Heart left ventricle (tissue), 16 donors: ENCODE measurements around the gene THAP4. TPM values are rescaled to one million over a fixed set of nuclear protein-coding genes. Genes with fewer than 3 reads are reported as not detected.

Experiments used
- ATAC-seq, 4 donors: fragments of 200-7000 bp; cut with Tn5 transposase; one replicate each; pipeline ENCODE4 v1.9.1; 2020 to 2022; ENCODE audit warnings: moderate library complexity in 4 of 4, mild to moderate bottlenecking in 3 of 4, moderate number of reproducible peaks in 1 of 4
- DNase-seq, 5 donors: peaks; one replicate each; pipeline ENCODE4 v3.0.0-alpha.2; 2020
- H3K27ac ChIP-seq, 12 donors: fragments of 200-600 bp; sonication (generic) in 4 of 12; one replicate each; pipeline versions ENCODE4 v1.5.0 to v1.8.0; 2016 to 2022; ENCODE audit warnings: mild to moderate bottlenecking in 2 of 12
- H3K27me3 ChIP-seq, 9 donors: fragments of 200-600 bp; sonication (generic) in 2 of 9; one replicate each; pipeline versions ENCODE4 v1.5.1 to v1.8.0; 2016 to 2022; ENCODE audit warnings: mild to moderate bottlenecking in 3 of 9
- H3K36me3 ChIP-seq, 9 donors: fragments of 200-600 bp; sonication (generic) in 2 of 9; one replicate each; pipeline versions ENCODE4 v1.5.0 to v1.8.0; 2018 to 2022; ENCODE audit warnings: mild to moderate bottlenecking in 2 of 9
- H3K4me1 ChIP-seq, 12 donors: fragments of 200-600 bp; sonication (generic) in 4 of 12; one replicate each; pipeline versions ENCODE4 v1.5.0 to v1.8.0; 2016 to 2022; ENCODE audit warnings: mild to moderate bottlenecking in 3 of 12
- H3K4me3 ChIP-seq, 12 donors: fragments of 200-600 bp; sonication (generic) in 4 of 12; one replicate each; pipeline versions ENCODE4 v1.5.0 to v1.8.0; 2017 to 2022; ENCODE audit warnings: mild to moderate bottlenecking in 9 of 12, moderate library complexity in 4 of 12
- H3K9me3 ChIP-seq, 12 donors: fragments of 200-600 bp; sonication (generic) in 4 of 12; one replicate each; pipeline versions ENCODE4 v1.5.0 to v1.8.0; 2016 to 2022; ENCODE audit warnings: mild to moderate bottlenecking in 1 of 12
- CTCF ChIP-seq, 12 donors: fragments of 200-600 bp; sonication (generic) in 4 of 12; IDR thresholded peaks; one replicate each; pipeline versions ENCODE4 v1.5.0 to v1.8.0; 2018 to 2022; ENCODE audit warnings: antibody characterized with exemption in 12 of 12, mild to moderate bottlenecking in 5 of 12
- POLR2A ChIP-seq, 2 donors: fragments of 450-650 bp; IDR thresholded peaks; one replicate each; pipeline ENCODE4 v1.6.1; 2017; ENCODE audit warnings: antibody characterized with exemption in 2 of 2, mild to moderate bottlenecking in 2 of 2, moderate library complexity in 2 of 2
- WGBS, 4 donors: extraction: QIAGEN DNeasy Blood & Tissue Kit in 2 of 4; methylation state at CpG; one replicate each; pipeline versions ENCODE4 v1.1.5 to v1.1.7; 2013 to 2018; 5-methylcytosine and 5-hydroxymethylcytosine counted together
- intact Hi-C, 10 donors: fragments of 100-400 bp; cut with DNase I; formaldehyde crosslinking; loops; one replicate each; pipeline versions ENCODE4 v1.11.1 to v1.14.2; 2022
- polyA plus RNA-seq, 2 donors: library from polyadenylated mRNA; stranded (reverse); fragments of 200-250 nt; gene quantifications; one replicate each; pipeline ENCODE4 v1.2.3, GENCODE V29; 2013
- total RNA-seq, 9 donors: library from RNA; depleted of rRNA in 2 of 9; stranded (reverse); fragments of >200 nt in 2 of 9; fragmentation: NEBNext Ultra II Directional in 3 of 9; extraction: Animal tissue kit (Norgen Biotek cat#: 25700) in 3 of 9; gene quantifications; one replicate each; pipeline versions ENCODE4 v1.1.0 to v1.2.4, GENCODE V29; 2016 to 2023
- donor health status: ischemic (EF 13 %, LVEDD 7.1; RV severe dilation, severe dysfunction).
- donor health status: healthy with polysubstance abuse.
- donor health status: DM: no; HTN: yes; CAD: no.
- donor health status: DM: no; HTN: no; CAD: no.
- donor health status: ischemic (EF 25% LVEDD 6.9; RV normal size, moderate dysfunction).
- donor health status: ischemic (EF 25% LVEDD 5.7; RV mildly dilated, moderate dysfunction).
- donor health status: healthy.
- donor health status: DM: yes; HTN: yes; CAD: no.
- donor health status: ischemic (EF 35%, LVEDD 5.7; RV mildly dilated, moderate dysfunction).
- donor health status: nonischemic (EF 11% LVEDD 7.7; RV severe dilation, severe dysfunction).
- donor health status: DM: yes; HTN: yes; CAD: no.
- donor health status: PGD.
- donor health status: ischemic (EF 29% LVEDD 5.4; RV normal size, mild dysfunction).
- donor health status: nonischemic (EF 23%, LVEDD 6.1; RV moderate dilation, normal function).

Gene THAP4
- total and polyA plus RNA-seq, 11 donors = 61.7 to 110 (median 80.4) TPM

- Histone ChIP-seq H3K9me3 (no peaks in the 10 kb centered on the region), H3K27me3 (peaks cover 0 to 9% (median 0%) of the 10 kb centered on the region in 9 donors), H3K4me3 (peak overlapping the region in 2 of 12 donors; percentile 2 to 26), H3K4me1 (peaks cover 0 to 22% (median 9%) of the 10 kb centered on the region in 12 donors), H3K27ac (no peak overlapping the region), H3K36me3 (no peaks in the 10 kb centered on the region)
- intact Hi-C loops = no loop called here
- WGBS, 4 donors = 12 to 18% (median 17%) methylated on average over 25 of the region's 25 CpGs
- peak in 2 of 4 donors; percentile 28 to 40 for ATAC-seq
- no peak for DNase-seq
- no peak for TF ChIP-seq POLR2A (IDR thresholded peaks at IDR 0.05)
- no peak for TF ChIP-seq CTCF (IDR thresholded peaks at IDR 0.05)
These were observed 90.0 kb downstream of the THAP4 start for GRCh38 chr2:241546771-241547498.

- Histone ChIP-seq H3K9me3 (no peaks in the 10 kb centered on the region), H3K36me3 (no peaks in the 10 kb centered on the region), H3K4me1 (peaks cover 0 to 24% (median 18%) of the 10 kb centered on the region in 12 donors), H3K4me3 (no peak overlapping the region), H3K27ac (no peak overlapping the region), H3K27me3 (peaks cover 0 to 20% (median 8%) of the 10 kb centered on the region in 9 donors)
- 67 to 71% (median 70%) methylated on average over 12 of the region's 12 CpGs for WGBS, 4 donors
- intact Hi-C loops = no loop called here
- no peak for DNase-seq
- TF ChIP-seq CTCF (IDR thresholded peaks at IDR 0.05) (no peak), POLR2A (IDR thresholded peaks at IDR 0.05) (no peak)
- ATAC-seq = no peak
These were observed 91.2 kb downstream of the THAP4 start for GRCh38 chr2:241545523-241546473.

GRCh38 chr2:241545106-241545505 is 91.9 kb downstream of the THAP4 start:
- Histone ChIP-seq H3K27me3 (peaks cover 0 to 27% (median 8%) of the 10 kb centered on the region in 9 donors), H3K9me3 (no peaks in the 10 kb centered on the region), H3K36me3 (no peaks in the 10 kb centered on the region), H3K4me3 (no peak overlapping the region), H3K4me1 (peaks cover 0 to 30% (median 22%) of the 10 kb centered on the region in 12 donors), H3K27ac (no peak overlapping the region)
- 38 to 52% (median 43%) methylated on average over 10 of the region's 10 CpGs for WGBS, 4 donors
- intact Hi-C loops = no loop called here
- TF ChIP-seq CTCF (IDR thresholded peaks at IDR 0.05) (no peak), POLR2A (IDR thresholded peaks at IDR 0.05) (no peak)
- no peak for DNase-seq
- ATAC-seq = no peak

- TF ChIP-seq POLR2A (IDR thresholded peaks at IDR 0.05) = no peak
- TF ChIP-seq CTCF (IDR thresholded peaks at IDR 0.05) = no peak
- intact Hi-C loops = no loop called here
- DNase-seq (peak in 3 of 5 donors; percentile 34 to 65 (median 62)), ATAC-seq (peak; percentile 53 to 66 (median 58))
- Histone ChIP-seq H3K4me1 (peaks cover 0 to 37% (median 20%) of the 10 kb centered on the region in 12 donors), H3K27me3 (peaks cover 0 to 28% (median 6%) of the 10 kb centered on the region in 9 donors), H3K27ac (peak overlapping the region in 1 of 12 donors; percentile 79), H3K9me3 (no peaks in the 10 kb centered on the region), H3K36me3 (no peaks in the 10 kb centered on the region), H3K4me3 (peak overlapping the region in 3 of 12 donors; percentile 20 to 54 (median 47))
- WGBS, 4 donors = 70 to 81% (median 73%) methylated on average over 10 to 15 of the region's 15 CpGs
These were observed 94.7 kb downstream of the THAP4 start for GRCh38 chr2:241542278-241542605.
